ENCODE measurements around the gene GRM1.

GRM1 gene

DNA sequence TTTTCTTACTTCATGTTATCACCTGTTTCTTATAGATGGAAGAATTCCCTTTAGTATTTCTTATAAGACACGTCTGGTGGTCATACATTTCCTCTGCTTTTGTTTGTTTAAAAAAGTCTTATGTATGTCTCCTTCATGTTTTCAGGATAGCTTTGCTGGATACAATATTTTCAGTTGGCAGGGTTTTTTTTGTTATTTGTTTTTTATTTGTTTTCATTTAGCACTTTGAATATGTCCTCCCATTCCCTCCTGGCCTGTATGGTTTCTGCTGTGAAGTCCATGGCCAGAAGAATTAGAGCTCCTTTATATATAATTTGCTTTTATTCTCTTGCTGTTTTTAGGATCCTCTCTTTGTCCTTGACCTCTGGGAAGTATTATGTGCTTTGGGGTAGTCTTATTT lies 432.1 kb downstream of the GRM1 start:
- H3K36me3 Mint-ChIP-seq, result no peaks in the 10 kb centered on the region
- H3K27ac Mint-ChIP-seq, result no peak overlapping the region
- H3K4me3 Mint-ChIP-seq, result no peak overlapping the region
- no peaks in the 10 kb centered on the region for H3K27me3 Mint-ChIP-seq
- peaks cover 15 to 17% of the 10 kb centered on the region in 2 donors for H3K9me3 Mint-ChIP-seq
- H3K4me1 Mint-ChIP-seq, result no peaks in the 10 kb centered on the region
- no peak for ATAC-seq (replicated peaks)
- no peak for DNase-seq

DNA sequence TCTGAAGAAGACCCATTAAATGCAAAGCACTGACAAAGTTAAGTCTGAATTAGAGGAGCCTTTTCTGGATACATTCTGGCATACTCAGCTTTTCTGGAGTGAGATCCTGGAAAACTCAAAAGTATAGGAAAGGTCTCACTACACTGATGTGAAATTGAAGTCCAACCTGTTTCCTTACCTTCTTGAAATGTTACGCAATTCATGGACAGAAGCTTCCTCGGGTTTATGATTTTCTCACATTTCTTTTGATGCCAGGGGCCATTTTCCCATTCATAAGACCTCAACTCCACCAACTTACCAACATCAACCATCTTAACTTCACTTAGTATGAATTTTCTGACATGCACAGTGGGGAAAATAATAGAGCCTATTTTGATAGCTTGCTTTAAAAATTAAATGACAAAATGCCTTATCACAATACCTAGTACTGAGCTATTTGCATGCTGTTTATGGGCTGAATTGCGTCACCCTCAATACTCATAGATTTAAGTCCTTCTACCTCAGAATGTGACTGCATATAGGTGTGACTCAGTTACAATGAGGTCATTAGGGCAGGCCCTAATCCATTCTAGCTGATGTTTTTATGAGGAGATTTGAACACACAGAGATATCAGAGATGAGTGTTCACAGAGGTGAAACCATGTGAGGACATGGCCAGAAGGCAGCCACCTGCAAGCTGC lies 441.4 kb downstream of the GRM1 start:
- H3K36me3 Mint-ChIP-seq, result no peaks in the 10 kb centered on the region
- H3K27me3 Mint-ChIP-seq, result no peaks in the 10 kb centered on the region
- no peak for ATAC-seq (replicated peaks)
- no peak overlapping the region for H3K27ac Mint-ChIP-seq
- H3K4me3 Mint-ChIP-seq, result no peak overlapping the region
- no peak for DNase-seq
- H3K4me1 Mint-ChIP-seq, result no peaks in the 10 kb centered on the region
- H3K9me3 Mint-ChIP-seq, result no peaks in the 10 kb centered on the region

DNA sequence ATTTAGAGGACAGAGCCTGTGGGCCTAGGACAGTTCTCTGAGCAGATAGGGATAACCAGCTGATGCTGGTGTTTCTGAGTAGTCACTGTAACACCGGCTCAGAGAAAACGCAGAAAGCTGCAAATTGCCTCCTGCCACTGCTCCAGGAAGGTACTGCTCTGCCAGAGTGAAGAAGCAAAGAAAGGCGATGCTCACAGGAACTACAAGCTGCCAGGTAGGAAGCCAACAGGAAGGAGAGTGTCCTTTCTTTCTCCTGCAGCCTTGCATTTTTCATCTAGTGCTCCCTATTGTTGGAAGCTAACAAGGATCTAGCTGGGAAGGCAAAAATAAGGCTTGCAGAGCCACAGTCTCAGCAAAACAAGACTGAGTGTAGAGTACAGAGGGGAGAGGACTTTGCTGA lies 444.1 kb downstream of the GRM1 start:
- no peak overlapping the region for H3K4me3 Mint-ChIP-seq
- no peak overlapping the region for H3K27ac Mint-ChIP-seq
- no peaks in the 10 kb centered on the region for H3K9me3 Mint-ChIP-seq
- DNase-seq (no peak), ATAC-seq (replicated peaks) (peak in 1 of 2 donors; percentile 16)
- no peaks in the 10 kb centered on the region for H3K4me1 Mint-ChIP-seq
- H3K36me3 Mint-ChIP-seq, result no peaks in the 10 kb centered on the region
- H3K27me3 Mint-ChIP-seq, result no peaks in the 10 kb centered on the region

DNA sequence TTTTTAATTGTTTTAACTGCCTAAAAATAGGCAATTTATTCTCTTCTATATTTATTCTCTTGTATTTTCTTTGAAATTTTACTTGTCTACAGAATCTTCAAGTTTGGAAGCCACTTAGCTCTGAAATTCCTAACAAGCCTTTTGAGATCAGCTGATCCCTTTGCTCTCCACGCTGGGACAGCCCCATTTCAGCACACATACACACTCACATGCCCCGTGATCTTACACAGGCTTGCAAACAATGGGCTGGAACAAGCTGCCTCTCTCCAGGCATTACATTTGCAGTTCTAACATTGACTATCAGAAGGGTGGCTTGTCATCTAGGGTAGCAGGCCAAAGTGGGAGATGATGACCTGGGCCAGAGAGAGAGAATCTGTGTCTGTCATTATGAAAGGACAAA lies 452.7 kb downstream of the GRM1 start:
- Mint-ChIP-seq H3K36me3 (no peaks in the 10 kb centered on the region), H3K27me3 (no peaks in the 10 kb centered on the region), H3K27ac (no peak overlapping the region), H3K4me3 (no peak overlapping the region), H3K9me3 (peaks cover 14% of the 10 kb centered on the region in 2 donors), H3K4me1 (no peaks in the 10 kb centered on the region)
- DNase-seq (no peak), ATAC-seq (replicated peaks) (no peak)

DNA sequence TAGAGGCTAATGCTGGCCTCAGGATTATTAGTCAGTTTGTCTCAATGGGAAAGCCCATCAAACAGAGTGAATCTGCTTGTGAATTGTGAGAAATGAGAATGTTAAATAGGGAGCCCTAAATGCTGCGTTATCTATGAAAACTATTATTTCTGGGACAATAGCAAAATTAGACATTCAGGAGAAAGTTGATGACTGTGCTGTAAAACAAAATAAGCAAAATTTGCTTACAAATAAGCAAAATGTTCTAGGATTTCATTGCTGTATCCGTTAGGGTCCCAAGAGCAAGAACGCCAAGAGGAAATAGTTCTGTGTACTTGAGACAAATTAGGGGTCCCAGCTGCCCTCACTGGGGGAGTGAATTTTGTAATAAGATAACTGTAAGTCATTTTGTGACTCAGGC lies 455.5 kb downstream of the GRM1 start:
- Mint-ChIP-seq H3K27ac (no peak overlapping the region), H3K9me3 (peaks cover 11 to 12% of the 10 kb centered on the region in 2 donors), H3K27me3 (no peaks in the 10 kb centered on the region), H3K4me1 (no peaks in the 10 kb centered on the region), H3K4me3 (no peak overlapping the region), H3K36me3 (no peaks in the 10 kb centered on the region)
- ATAC-seq (replicated peaks) (no peak), DNase-seq (no peak)

Measured in stimulated activated naive B cell treated with anti-CD40 and anti-IgM and Interleukin-4, amounts not matched to agents 10 μg/mL and 1 μg/mL and 100 μg/mL, for 72 hours (primary cell).